ENCODE data around the gene ATOSB. TPM values are rescaled to one million over a fixed set of nuclear protein-coding genes. Genes with fewer than 3 reads are reported as not detected.

Gene ATOSB
- total and polyA plus RNA-seq, 9 of the 15 experiments (the other 6 are each of a cell fraction or from before 2014, with no cell fraction given): 0.45 to 8.0 (median 4.2) TPM

GRCh38 chr9:35072461-35073278, 43.0 kb downstream of the ATOSB start, which contains the start of gene VCP (continued):
- no peak for TF ChIP-seq AFF1 (IDR thresholded peaks at IDR 0.05; ENCODE audit: low read depth in 1 of 2, partially characterized antibody in 2 of 2)
- TF ChIP-seq CTCFL (IDR thresholded peaks at IDR 0.05; ENCODE audit: borderline replicate concordance, insufficient read depth, low read depth, low read length, poor library complexity, severe bottlenecking): peak; percentile 54
- no peak for TF ChIP-seq MGA (IDR thresholded peaks at IDR 0.05)
- peak; percentile 70; the same call in 1 of the 2 replicates for TF ChIP-seq CTBP1 (IDR thresholded peaks at IDR 0.05; ENCODE audit: borderline replicate concordance)
- no peak for TF ChIP-seq MAFG (tag; conservative IDR thresholded peaks at IDR 0.05)
- TF ChIP-seq TAF1 (IDR thresholded peaks at IDR 0.05; ENCODE audit: control insufficient read depth, extremely low read depth, insufficient read depth, low read length, severe bottlenecking): peak; percentile 62
- no peak for TF ChIP-seq CCNT2 (IDR thresholded peaks at IDR 0.05; ENCODE audit: borderline replicate concordance, extremely low read depth, insufficient read length, low read depth, low read length)
